ENCODE results near the gene PLPP2.

DNA sequence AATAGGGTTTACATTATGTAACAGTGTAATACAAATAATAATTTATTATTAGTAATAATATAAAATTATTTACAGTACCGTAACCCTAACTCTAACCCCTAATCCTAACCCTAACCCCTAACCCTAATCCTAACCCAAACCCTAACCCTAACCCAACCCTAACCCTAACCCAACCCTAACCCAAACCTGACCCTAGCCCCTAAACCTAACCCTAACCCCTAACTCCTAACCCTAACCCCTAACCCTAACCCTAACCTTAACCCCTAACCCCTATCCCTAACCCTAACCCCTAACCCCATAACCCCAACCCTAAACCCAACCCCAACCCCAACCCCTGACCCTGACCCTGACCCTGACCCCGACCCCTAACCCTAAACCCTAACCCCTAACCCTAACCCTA lies 45.7 kb downstream of the PLPP2 start:
- TF ChIP-seq EZH2 (IDR thresholded peaks at IDR 0.05; ENCODE audit: borderline replicate concordance, low read depth, low read length, severe bottlenecking): no peak
- TF ChIP-seq, protein P1, sequence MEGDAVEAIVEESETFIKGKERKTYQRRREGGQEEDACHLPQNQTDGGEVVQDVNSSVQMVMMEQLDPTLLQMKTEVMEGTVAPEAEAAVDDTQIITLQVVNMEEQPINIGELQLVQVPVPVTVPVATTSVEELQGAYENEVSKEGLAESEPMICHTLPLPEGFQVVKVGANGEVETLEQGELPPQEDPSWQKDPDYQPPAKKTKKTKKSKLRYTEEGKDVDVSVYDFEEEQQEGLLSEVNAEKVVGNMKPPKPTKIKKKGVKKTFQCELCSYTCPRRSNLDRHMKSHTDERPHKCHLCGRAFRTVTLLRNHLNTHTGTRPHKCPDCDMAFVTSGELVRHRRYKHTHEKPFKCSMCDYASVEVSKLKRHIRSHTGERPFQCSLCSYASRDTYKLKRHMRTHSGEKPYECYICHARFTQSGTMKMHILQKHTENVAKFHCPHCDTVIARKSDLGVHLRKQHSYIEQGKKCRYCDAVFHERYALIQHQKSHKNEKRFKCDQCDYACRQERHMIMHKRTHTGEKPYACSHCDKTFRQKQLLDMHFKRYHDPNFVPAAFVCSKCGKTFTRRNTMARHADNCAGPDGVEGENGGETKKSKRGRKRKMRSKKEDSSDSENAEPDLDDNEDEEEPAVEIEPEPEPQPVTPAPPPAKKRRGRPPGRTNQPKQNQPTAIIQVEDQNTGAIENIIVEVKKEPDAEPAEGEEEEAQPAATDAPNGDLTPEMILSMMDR (IDR thresholded peaks at IDR 0.05; ENCODE audit: borderline replicate concordance, extremely low read depth, low read length, poor library complexity, severe bottlenecking): no peak

Data from DND-41 (cell line).